ENCODE data around the gene GADD45B.
"Not testable (repeated sequence)": the region's sequence is repeated elsewhere in the genome, so short reads cannot be mapped to it uniquely, and the experiment has no call there.

Gene GADD45B

DNA sequence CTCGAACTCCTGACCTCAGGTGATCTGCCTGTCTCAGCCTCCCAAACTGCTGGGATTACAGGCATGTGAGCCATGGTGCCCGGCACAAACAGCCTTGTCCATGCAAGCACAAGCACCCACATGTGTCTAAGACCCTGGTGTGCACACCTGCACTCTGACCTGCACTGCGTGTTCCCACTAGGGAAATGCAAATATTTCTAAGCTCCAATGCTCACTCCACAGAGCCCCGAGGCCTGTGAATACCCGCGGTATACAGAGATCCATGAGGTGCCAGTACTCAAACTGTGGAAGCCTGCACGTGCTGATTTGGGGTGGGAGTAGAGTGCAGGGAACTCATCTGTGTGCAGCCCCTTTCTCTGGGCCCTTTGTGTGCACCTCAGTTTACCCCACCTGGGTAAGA is 14.7 kb downstream of the GADD45B start:
- DNase-seq = no peak

DNA sequence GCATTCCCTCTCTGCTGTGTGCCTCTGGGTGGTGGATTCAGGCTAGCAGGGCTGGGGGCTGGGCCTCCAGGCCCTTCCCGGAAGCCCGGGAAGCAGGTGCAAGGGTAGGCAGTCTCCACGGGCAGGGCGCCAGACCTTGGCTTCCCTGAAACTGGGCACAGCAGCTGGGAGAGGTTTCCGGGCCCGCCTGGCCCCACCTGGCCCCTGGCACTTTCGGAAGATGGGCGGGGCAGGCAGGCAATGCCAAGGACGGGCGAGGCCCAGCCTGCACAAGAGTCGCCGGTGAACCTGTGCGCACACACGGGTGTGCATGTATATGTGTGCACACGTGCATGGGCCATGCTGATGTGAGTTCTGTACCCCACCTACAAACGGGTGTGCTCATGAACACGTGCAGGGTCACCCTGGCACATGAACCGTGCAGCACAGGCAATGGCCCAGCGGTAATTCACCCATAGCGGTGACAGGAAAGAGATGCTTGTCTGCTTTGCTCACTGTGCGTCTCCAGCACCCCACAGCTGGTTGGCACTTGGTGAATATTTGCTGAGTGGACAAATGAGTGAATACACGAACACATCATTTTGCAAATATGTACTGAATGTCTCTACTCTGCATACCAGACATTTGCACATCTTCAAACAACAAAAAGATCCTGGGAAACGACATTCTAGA is 15.3 kb downstream of the GADD45B start:
- no peak for DNase-seq

DNA sequence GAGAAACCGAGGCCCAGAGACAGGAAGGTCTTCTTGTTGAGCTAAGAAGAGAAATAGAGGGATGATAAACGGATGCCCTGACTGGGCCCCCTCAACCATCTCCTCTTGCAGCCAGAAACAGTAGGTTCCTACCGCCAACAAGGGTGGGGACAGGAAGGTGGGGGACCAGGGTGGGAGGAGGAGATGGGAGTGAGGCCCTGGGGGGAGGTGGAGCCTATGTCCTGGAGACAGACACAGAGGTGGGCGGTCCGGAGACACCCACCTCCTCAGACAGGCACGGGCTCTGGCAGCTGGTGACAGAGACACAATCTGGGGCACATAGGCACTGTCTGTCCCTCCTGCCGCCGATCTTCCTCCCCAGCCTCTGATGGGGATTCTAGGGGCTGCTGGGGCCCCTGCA is 16.9 kb downstream of the GADD45B start:
- DNase-seq = no peak

DNA sequence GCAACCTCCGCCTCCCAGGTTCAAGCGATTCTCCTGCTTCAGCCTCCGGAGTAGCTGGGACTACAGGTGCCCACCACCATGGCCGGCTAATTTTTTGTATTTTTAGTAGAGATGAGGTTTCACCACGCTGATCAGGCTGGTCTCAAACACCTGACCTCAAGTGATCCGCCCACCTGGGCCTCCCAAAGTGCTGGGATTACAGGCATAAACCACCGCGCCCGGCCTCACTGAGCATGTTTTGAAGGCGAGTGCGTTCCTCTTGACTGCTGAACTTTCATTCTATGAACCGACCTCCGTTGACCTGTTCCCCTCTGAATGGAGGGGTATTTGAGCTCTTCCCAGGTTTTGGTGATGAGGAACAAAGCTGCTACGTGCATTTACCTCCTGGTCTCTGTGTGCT is 17.5 kb downstream of the GADD45B start:
- DNase-seq = not testable (repeated sequence)

DNA sequence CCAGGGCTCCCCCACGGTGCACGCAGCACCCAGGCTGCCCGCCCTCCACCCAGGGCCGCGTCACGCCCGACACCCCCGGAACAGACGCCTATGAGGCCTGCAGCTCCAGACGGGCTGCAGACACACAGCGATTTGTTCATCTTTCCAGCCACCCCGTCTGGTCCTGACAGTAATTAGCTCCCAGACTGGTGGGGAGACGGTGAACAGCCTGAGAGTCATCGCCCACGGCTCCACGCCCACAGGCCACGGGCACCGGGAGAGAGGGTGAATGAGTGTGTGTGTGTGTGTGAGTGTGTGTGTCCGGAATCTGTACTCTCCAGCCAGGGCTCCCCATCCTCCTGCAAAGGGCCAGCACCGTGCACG is 18.1 kb downstream of the GADD45B start:
- peak in 1 of 2 experiments; percentile 33 for DNase-seq

DNA sequence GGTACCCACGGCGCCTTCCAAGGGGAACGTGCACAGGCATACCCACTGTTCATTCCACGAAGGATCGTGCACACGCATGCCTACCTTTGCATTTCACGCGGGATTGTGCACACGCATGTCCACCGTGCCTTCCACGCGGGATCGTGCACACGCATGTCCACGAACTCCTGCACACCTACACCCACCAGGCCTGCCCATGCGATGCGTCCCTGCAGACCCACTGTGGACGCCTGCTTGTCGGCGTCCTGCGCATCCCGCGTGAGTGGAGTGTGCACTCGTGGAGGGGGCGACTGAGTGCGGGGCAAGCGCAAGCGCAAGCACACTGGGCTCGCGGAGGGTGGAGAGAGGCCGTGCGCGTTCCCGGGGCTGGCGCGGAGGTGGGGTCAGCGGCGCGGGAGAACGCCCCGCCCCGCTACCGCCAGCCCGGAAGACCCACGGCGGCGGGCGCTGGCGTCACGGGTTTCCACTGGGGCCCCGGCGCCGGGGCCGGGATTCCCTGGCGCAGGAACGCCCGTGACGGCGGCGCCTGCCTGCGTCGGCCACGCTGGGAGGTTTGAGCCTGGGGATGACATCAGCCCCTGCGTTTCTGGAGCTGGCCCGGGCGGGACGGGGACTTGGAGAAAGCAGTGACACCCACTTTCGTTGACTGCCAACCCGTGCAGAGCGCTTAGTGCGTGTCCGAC is 18.7 kb downstream of the GADD45B start:
- DNase-seq = peak; percentile 43 to 48

DNA sequence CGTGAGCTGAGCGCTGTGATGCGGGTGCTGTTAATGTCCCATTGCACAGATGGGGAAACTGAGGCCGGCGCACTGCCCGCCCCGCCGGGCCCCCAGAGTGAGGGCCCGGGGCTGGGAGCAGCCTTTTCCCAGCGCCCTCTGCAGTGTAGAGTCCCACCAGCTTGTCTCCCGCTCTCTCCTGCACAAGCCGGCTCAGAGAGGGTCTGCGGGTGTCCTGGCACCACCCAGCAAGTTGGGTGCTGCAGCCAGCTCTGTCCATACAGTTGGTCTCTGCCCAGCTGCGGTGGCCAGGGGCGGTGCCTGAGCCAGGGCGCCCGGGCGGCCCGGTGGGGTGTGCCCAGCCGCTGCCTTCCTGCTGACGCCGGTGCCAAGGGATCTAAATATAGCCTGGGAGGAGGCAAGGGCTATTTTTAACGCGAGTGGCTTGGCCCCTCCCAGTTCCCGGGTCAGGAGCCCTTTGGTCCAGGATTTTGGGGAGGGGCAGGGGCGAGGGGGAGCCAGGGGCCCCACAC is 19.3 kb downstream of the GADD45B start:
- DNase-seq = peak in 1 of 2 experiments; percentile 21

DNA sequence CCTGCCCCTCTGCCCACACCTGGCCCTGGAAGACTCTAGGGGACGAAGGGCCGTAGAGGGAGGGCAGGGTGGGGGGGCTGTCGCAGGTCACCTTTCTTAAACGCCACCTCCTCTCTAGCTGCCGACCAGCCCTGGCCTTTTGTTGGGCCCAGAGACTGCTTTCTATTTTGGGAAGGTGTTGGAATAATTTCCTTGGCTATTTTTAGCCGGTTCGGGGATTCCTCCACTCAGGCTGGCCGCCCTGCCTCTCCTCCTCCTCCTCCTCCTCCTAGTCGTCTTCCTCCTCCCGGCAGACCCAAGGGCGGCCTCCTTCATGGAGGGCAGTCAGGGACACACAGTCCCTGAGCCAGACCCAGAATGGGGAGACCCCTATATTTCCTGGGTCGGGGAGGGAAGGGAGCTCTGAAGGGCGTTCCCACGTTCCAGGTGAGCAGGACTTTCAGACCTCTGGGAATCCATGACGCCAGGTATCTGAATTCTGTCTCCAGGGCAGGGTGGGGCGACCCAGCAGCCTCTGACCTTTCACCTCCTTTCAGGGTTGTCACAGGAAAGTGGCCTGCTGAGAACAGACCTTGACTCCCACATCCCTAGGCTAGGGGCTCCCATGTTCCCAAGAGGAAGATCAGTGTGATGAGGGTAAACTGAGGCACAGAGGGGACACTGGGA is 19.9 kb downstream of the GADD45B start:
- DNase-seq = no peak

DNA sequence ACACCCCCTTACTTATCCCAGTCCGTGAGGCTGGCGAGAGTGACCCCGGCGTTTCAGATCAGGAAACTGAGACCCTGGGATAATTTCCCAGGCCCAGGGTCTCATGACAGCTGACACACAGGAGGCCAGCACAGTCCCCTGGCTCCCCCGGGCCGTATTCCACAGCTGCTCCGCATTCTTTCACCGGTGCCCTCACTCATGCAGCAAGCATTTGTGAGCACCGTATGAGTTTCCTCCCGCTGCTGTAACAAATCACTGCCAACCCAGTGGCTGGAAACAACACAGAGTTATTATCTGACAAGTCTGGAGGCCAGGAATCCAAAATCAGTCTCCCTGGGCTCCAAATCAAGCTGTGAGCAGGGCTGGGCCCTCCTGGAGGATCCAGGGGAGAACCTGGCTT is 21.3 kb downstream of the GADD45B start:
- DNase-seq = no peak

DNA sequence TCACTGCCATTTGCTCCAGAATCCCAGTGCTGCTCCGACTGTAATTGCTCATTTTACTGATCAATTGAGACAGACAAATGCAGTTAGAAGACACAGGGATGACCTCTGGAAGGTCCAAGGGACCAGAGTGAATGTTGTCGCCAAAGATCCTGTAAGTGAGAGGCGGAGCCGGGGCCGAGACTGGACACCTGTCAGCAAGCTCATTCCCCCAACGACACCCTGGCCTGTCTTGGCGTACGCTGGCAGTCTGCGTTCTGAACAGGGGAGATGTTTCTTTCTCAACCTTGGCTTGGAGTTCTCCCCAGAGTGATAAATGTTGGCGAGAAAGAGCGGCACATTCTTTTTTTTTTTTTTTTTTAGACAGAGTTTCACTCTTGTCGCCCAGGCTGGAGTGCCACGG is 24.2 kb downstream of the GADD45B start:
- DNase-seq = no peak

DNA sequence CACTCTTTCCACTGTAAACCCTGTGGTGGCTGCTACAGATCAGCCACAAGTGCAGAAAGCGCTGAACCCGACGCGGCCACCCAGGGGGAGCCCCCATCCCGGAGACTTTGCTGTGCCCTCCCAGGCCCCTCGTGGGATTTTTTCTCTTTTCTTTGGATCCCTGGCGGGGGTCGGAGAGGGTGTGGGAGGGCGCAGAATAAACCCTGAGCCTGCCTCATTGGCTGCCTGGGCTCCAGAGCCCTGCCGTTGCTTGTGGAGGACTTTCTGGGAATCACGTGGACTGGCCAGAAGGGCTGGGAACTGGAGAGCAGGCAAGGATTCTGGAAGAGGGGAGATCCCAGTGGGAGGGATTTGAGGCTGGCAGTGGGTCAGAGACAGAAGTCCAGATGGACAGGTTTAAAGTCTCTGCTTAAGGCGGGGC is 24.9 kb downstream of the GADD45B start:
- no peak for DNase-seq

DNA sequence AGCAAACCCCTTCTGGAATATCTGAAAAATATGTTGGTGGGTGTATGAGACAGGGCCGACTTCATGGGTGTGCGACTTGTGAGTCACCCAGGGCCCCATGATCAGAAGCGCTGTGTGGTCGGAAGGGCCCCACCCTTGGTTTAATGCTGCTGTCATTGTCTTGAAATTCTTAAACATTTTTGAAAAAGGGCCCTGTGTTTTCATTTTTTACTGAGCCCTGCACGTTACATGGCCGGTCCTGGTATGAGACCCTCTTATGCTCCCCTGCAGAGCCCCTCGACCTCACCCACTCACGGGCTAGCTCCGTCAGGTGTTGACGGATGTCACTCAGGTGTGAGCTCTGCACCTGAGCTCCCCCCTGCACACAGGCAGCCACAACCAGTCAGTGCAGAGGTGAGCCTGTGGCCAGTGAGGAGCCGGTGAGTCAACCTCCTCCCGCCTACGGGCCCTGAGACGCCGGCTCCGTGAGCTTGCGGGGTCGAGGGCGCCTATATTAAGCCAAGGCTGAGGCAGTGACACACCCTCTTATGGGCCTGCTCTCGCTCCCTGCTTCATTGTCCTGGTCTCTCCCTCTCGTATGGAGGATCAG is 27.7 kb downstream of the GADD45B start:
- DNase-seq = peak; percentile 51 to 79

DNA sequence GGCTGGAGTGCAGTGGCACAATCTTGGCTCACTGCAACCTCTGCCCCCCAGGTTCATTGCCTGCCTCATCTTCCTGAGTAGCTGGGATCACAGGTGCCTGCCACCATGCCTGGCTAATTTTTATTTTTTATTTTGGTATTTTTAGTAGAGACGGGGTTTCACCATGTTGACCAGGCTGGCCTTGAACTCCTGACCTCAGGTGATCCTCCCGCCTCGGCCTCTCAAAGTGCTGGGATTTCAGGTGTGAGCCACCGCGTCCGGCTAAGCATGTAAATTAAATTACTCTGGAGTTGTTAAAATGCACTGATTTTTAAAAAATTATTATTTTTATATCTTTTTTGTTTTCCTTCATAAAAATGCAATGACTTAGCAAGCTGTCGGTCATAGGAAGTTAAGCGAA is 30.7 kb downstream of the GADD45B start:
- not testable (repeated sequence) for DNase-seq

DNA sequence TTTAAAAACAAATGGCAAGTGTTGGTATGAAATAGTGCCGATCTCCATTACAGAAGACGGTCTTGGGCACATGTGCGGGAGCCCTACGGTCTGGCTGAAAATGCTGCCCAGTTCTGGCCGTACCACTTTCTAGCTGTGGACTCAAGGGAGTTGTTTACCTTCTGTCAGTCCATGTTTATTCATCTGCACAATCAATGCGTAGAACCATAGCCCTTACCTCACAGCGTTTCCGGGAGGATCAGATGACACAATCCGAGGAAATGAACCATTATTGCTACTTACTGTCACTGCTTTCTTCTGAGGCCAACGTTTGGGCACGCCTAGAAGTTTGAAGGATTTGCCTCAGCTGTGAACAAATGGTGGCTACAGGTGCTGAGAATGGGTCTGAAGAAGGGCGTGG is 31.2 kb downstream of the GADD45B start:
- DNase-seq = peak in 1 of 2 experiments; percentile 16

DNA sequence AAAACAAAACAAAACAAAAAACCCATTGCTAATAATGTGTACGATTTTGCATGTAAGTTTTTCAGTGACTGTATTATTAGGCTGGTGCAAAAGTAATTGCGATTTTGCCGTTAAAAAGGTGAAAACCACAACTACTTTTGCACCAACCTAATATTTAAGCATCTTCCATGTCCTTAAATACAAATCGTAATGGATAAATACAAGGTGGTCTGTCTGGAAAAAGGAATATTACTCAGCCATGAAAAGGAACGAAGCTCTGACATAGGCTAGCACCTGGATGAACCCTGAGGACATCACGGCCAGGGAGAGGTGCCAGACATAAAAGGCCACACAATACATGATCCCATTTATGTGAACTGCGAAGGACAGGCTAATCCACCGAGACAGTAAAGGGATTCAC is 33.2 kb downstream of the GADD45B start:
- no peak for DNase-seq

DNA sequence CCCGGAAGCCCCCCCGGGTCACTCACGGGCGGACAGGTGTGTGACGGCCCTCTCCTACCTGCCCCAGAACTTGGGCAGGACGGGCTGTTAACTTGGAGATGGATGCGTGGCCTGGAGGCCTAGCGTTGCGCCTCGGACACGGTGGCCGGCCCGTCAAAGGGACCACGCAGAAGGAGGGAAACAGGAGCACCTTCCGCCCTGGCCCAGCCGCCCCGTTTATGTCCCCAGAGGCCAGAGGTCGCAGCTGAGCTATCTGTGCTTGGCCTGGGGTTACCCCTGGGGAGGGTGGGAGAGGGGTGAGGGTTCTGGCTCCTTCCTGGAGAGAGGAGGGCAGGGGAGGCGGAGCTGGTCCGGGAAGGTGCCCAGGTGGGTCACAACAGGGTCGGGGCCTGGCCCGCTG is 35.6 kb downstream of the GADD45B start:
- DNase-seq = no peak

DNA sequence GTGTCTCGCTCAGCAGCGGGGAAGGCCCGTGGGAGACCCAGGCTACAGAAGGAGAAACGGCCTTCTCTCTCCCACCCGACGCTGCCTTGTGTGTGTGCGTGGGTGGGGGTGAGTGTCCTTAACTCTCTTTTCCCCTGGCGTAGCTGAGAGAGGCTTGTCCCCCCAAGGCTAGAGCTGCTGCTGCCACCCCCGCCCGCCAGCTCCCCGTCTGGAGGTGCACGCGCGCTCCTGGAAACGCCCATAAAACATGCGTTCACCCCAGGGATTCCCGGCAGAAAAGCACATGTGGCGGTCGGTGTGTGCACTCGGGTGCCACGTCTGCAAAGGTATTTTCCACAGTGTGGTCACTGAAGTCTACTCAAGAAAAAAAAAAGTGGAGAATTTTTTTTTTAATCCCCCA is 36.1 kb downstream of the GADD45B start:
- no peak for DNase-seq

DNA sequence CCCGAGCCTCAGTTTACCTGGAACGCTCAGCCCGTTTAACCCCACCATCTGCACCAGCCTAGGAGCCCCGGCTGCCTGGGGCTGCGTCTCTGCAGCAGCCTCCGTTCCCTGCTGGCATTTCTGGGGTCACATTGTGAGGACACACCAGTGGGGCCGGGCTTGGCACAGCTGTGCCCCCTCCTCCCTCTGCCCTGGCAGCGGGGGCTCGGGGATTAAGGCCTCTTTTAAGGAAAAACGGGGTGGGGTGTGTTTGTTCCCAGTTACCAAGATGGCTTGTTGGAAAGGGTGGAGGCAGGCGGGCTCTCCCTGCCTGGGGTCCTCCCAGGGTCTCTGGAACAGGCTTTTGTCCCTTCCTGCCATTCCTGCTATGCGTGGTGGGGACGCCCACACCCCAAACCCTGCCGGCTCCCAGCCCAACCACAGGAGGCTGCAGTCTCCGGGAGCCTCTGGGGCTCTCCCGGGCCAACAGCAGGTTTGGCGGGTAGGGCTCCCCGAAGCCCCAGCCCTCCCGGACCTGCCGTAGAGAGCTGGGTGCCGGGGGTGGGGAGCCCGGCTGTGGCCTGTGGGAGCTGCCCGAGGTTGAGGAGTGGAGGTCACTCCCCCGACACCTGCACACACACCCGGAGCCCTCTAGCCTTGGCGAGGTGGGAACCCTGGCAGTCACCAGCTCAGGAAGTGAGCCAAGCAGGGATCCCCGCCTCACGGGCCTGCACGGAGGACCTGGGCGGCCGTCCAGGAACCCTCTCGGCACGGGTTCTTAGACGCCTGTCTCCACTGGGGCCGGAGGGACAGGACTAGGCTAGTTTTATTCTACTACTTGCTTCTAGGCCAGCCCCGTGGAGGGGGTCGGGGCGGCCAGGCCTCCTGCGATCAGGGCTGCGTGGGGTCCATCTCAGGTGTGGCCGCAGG is 36.9 kb downstream of the GADD45B start:
- no peak for DNase-seq

DNA sequence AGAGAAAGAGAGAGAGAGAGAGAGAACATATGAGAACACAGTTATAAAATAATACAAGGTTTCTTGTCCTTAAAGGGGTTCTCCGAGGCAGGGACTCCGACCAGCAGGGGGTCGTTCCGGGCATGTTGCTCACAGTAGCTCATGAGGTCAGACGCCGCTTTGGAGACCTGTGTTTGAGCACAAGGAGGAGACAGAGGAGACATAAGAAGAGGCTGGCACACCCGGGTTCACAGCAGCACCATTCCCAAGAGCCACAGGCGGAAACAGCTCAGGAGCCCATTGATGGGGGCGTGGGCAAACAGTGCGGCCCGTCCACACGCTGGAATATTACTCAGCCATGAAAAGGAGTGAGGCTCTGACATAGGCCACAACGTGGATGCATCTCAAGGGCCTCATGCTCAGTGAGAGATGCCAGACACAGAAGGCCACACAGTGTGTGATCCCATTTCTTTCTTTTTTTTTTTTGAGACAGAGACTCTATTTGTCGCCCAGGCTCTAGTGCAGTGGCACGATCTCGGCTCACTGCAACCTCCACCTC is 39.1 kb downstream of the GADD45B start:
- DNase-seq = no peak

DNA sequence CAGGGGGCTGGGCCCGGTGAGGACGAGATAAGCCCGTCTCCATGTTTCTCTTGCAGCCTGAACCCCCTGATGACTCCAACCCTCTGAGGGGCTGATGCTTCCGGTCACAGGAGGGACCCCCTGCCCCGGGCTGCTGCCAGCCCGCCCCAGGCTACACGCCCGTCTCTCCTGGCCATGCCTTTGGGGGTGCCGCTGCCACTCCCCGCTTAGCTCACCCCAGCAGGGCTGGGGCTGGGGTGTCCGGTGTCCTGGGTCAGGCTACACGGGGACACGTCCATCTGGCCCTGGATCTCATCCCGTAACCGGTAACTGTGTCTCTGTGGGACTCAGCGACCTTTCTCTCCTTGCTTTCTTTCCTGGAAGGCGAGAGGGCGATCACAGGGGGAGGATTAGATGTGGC is 40.8 kb downstream of the GADD45B start:
- no peak for DNase-seq

DNA sequence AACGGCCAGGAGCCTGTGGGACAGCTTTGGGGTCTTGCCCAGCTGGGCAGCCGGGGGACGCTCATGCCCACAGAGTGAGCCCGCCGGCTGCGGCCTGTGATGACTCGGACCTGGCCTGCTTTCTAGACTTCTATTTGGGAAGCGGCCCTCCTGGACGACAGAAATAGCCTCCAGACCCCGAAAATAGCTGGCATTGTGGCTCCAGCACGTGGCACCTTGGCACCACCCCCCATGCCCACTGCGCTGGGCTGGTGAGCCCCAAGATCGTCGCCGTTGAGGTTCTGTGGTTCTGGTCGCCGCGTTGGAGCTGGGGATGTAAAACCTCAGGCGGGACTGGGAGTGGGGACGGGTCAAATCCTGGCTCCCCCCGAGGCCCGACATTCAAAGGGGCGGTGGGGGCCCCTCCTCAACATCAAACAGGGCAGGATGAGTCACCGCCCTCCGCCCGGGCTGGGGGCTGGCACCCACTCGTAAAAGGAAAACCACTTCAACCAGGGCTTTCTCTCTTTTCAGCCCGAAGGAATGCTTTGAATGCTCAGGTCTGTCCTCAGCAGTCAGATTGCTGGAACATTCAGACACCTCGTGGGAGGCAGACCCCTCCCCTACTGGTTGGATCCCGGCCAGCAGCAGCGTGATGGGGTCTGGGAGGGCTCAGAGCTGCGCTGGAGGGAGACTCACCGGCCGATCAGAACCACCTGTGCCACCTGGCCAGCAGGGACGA is 42.1 kb downstream of the GADD45B start:
- DNase-seq = peak in 1 of 2 experiments; percentile 26

DNA sequence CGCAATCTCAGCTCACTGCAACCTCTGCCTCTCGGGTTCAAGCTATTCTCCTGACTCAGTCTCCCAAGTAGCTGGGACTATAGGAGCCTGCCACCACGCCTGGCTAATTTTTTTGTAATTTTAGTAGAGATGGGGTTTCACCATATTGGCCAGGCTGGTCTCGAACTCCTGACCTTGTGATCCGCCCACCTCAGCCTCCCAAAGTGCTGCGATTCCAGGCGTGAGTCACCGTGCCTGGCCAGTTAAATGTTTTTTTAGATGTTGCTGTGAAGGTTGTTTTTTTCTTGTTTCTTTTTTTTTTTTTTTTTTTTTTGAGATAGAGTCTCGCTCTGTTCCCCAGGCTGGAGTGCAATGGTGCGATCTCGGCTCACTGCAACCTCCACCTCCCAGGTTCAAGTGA is 42.9 kb downstream of the GADD45B start:
- DNase-seq = not testable (repeated sequence)

Measured in stimulated activated CD4-positive, alpha-beta T cell treated with anti-CD3 and anti-CD28 coated beads, Interleukin-4, amount 100 ng/mL, for 4 hours (primary cell).